Heart right ventricle (tissue), 16 donors: Measurements from ENCODE around the gene SSTR4. TPM values are rescaled to one million over a fixed set of nuclear protein-coding genes. Genes with fewer than 3 reads are reported as not detected.

Experiments used
- ATAC-seq, 8 donors: fragments of 200-7000 bp; cut with Tn5 transposase; one replicate each; pipeline ENCODE4 v1.9.1; 2020; ENCODE audit warnings: mild to moderate bottlenecking in 8 of 8, moderate library complexity in 8 of 8, moderate number of reproducible peaks in 1 of 8
- DNase-seq, 2 donors: peaks; one replicate each; pipeline ENCODE4 v3.0.0-alpha.2; 2020
- H3K27ac ChIP-seq, 10 donors: fragments of 200-600 bp; sonication (generic) in 2 of 10; one replicate each; pipeline versions ENCODE4 v1.5.0 to v1.8.0; 2020 to 2022; ENCODE audit warnings: mild to moderate bottlenecking in 3 of 10
- H3K27me3 ChIP-seq, 7 donors: fragments of 200-600 bp; one replicate each; pipeline ENCODE4 v1.8.0; 2021 to 2022; ENCODE audit warnings: mild to moderate bottlenecking in 2 of 7
- H3K36me3 ChIP-seq, 9 donors: fragments of 200-600 bp; sonication (generic) in 1 of 9; one replicate each; pipeline versions ENCODE4 v1.5.0 to v1.8.0; 2020 to 2022; ENCODE audit warnings: mild to moderate bottlenecking in 2 of 9
- H3K4me1 ChIP-seq, 9 donors: fragments of 200-600 bp; sonication (generic) in 1 of 9; one replicate each; pipeline versions ENCODE4 v1.5.0 to v1.8.0; 2020 to 2022; ENCODE audit warnings: mild to moderate bottlenecking in 4 of 9
- H3K4me3 ChIP-seq, 10 donors: fragments of 200-600 bp; sonication (generic) in 2 of 10; one replicate each; pipeline versions ENCODE4 v1.5.0 to v1.8.0; 2020 to 2022; ENCODE audit warnings: mild to moderate bottlenecking in 7 of 10, moderate library complexity in 2 of 10
- H3K9me3 ChIP-seq, 11 donors: fragments of 200-600 bp in 10 of 11; sonication (generic) in 2 of 11; one replicate each; pipeline versions ENCODE4 v1.5.0 to v1.8.0; 2013 to 2022; ENCODE audit warnings: mild to moderate bottlenecking in 2 of 11, control low read depth in 1 of 11, moderate library complexity in 1 of 11
- WGBS, 2 donors: extraction: QIAGEN DNeasy Blood & Tissue Kit; methylation state at CpG; one replicate each; pipeline ENCODE4 v1.1.7; 2013; ENCODE audit warnings: inconsistent platforms in 1 of 2; 5-methylcytosine and 5-hydroxymethylcytosine counted together
- intact Hi-C, 10 donors: fragments of 100-400 bp; cut with DNase I; formaldehyde crosslinking; loops; one replicate each; pipeline versions ENCODE4 v1.11.1 to v1.14.2; 2022
- polyA plus RNA-seq, 2 donors: library from polyadenylated mRNA; stranded (reverse); fragments of 200-250 nt; gene quantifications; one replicate each; pipeline ENCODE4 v1.2.3, GENCODE V29; 2013
- total RNA-seq, 10 donors: library from RNA; stranded (reverse); fragmentation: NEBNext Ultra II Directional in 3 of 10; extraction: Animal tissue kit (Norgen Biotek cat#: 25700) in 3 of 10; gene quantifications; one replicate each; pipeline versions ENCODE4 v1.2.1 to v1.2.4, GENCODE V29; 2021 to 2023
- TF ChIP-seq, protein P1 (sequence below), 9 donors: fragments of 200-600 bp; sonication (generic) in 2 of 9; IDR thresholded peaks; one replicate each; pipeline versions ENCODE4 v1.5.0 to v1.8.0; 2021 to 2022; ENCODE audit warnings: antibody characterized with exemption in 9 of 9, mild to moderate bottlenecking in 5 of 9, moderate library complexity in 1 of 9
- donor health status: Arrhythmogenic right ventricular cardiomyopathy.
- donor health status: ischemic (EF 13 %, LVEDD 7.1; RV severe dilation, severe dysfunction).
- donor health status: healthy with polysubstance abuse.
- donor health status: DM: no; HTN: yes; CAD: no.
- donor health status: DM: no; HTN: no; CAD: no.
- donor health status: ischemic (EF 25% LVEDD 6.9; RV normal size, moderate dysfunction).
- donor health status: ischemic (EF 25% LVEDD 5.7; RV mildly dilated, moderate dysfunction).
- donor health status: healthy.
- donor health status: DM: yes; HTN: yes; CAD: no.
- donor health status: Ischemic cardiomyopathy.
- donor health status: ischemic (EF 35%, LVEDD 5.7; RV mildly dilated, moderate dysfunction).
- donor health status: nonischemic (EF 11% LVEDD 7.7; RV severe dilation, severe dysfunction).
- donor health status: DM: yes; HTN: yes; CAD: no.
- donor health status: PGD.
- donor health status: ischemic (EF 29% LVEDD 5.4; RV normal size, mild dysfunction).
- donor health status: nonischemic (EF 23%, LVEDD 6.1; RV moderate dilation, normal function).

The SSTR4 gene
- total and polyA plus RNA-seq, 12 donors, result not detected

DNA sequence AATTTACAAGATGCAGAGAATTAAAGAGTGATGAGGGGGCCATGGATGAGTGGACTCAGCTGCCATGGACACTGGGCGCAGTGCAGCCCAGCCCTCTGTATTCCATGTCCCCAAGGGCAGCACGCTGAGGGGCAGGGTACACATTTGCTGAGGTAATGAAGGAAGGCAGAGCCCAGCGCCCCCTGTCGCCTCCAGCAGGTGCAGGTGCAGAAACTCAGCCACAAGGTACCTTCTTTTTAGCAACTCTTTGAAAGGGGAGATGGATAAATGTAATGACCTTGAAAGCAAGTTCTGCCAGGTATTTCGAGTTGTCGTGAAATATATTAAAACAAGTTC, 43.9 kb downstream of the SSTR4 start:
- Histone ChIP-seq H3K4me3 (no peak overlapping the region), H3K27me3 (no peaks in the 10 kb centered on the region), H3K27ac (no peak overlapping the region), H3K9me3 (no peaks in the 10 kb centered on the region), H3K36me3 (peaks cover 0 to 39% (median 0%) of the 10 kb centered on the region in 9 donors), H3K4me1 (peaks cover 0 to 54% (median 31%) of the 10 kb centered on the region in 9 donors)
- ATAC-seq (no peak), DNase-seq (no peak)
- WGBS, 2 donors, result 74 to 78% methylated on average over 6 of the region's 6 CpGs
- intact Hi-C loops, result loop anchor here in 1 of 10 donors (10.0 kb wide), 1 partner anchor 46 kb away; no protein-coding TSS in a partner anchor
- TF ChIP-seq, protein P1, sequence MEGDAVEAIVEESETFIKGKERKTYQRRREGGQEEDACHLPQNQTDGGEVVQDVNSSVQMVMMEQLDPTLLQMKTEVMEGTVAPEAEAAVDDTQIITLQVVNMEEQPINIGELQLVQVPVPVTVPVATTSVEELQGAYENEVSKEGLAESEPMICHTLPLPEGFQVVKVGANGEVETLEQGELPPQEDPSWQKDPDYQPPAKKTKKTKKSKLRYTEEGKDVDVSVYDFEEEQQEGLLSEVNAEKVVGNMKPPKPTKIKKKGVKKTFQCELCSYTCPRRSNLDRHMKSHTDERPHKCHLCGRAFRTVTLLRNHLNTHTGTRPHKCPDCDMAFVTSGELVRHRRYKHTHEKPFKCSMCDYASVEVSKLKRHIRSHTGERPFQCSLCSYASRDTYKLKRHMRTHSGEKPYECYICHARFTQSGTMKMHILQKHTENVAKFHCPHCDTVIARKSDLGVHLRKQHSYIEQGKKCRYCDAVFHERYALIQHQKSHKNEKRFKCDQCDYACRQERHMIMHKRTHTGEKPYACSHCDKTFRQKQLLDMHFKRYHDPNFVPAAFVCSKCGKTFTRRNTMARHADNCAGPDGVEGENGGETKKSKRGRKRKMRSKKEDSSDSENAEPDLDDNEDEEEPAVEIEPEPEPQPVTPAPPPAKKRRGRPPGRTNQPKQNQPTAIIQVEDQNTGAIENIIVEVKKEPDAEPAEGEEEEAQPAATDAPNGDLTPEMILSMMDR (IDR thresholded peaks at IDR 0.05), result peak in 1 of 9 donors; percentile 31

DNA sequence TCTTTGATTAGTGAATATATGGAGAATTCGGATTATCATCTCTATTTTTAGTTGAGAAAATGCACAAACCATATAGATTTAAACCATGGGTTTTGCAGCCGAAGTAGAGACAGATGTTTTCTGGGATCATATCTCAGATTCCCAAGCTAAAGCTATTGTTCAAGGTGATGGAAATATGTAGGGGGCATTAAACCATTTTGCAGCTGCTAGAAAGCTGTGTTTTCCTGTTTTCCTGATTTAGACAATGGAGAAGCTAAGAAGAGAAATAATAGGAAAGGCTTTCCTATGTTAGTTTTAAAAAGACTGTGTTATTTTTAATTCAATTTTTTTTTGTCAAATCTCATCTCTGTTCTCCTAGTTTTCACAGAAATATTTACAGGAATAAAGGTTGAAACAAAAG, 44.8 kb downstream of the SSTR4 start:
- DNase-seq (no peak), ATAC-seq (no peak)
- Histone ChIP-seq H3K36me3 (peaks cover 0 to 39% (median 0%) of the 10 kb centered on the region in 9 donors), H3K27ac (peak overlapping the region in 3 of 10 donors; percentile 98 to 99 (median 99)), H3K4me1 (peaks cover 0 to 54% (median 37%) of the 10 kb centered on the region in 9 donors), H3K27me3 (no peaks in the 10 kb centered on the region), H3K9me3 (no peaks in the 10 kb centered on the region), H3K4me3 (peak overlapping the region in 2 of 10 donors; percentile 20 to 51)
- TF ChIP-seq, protein P1 (IDR thresholded peaks at IDR 0.05), result no peak
- 56 to 60% methylated on average over 2 of the region's 2 CpGs for WGBS, 2 donors
- intact Hi-C loops, result loop anchor here in 3 of 10 donors (5.0 to 10.0 kb wide), 4 partner anchors 45 to 97 kb away; no protein-coding TSS in a partner anchor

DNA sequence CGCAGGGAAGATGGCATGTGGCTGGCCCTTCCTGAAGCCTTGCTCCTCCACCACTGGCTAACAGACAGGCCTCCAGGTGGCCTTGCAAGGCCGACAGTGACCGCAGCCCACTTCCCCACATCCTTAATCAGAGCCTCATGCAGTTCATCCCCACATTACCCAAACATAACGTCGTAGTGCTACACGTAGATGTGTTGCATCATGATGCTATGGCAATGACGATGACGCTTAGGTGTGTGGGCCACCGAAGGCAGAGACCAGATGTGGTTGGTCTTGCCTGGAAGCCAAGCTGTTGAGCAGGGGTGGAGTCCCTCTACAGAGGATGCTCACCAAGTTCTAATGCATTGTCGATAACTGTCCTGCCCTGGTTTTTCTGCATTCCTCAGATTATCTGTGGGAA, 45.4 kb downstream of the SSTR4 start:
- 71 to 73% methylated on average over 10 of the region's 10 CpGs for WGBS, 2 donors
- Histone ChIP-seq H3K36me3 (peaks cover 0 to 39% (median 0%) of the 10 kb centered on the region in 9 donors), H3K9me3 (no peaks in the 10 kb centered on the region), H3K4me1 (peaks cover 0 to 60% (median 37%) of the 10 kb centered on the region in 9 donors), H3K4me3 (peak overlapping the region in 3 of 10 donors; percentile 20 to 59 (median 51)), H3K27ac (peak overlapping the region in 6 of 10 donors; percentile 20 to 99 (median 96)), H3K27me3 (no peaks in the 10 kb centered on the region)
- no peak for ATAC-seq
- no peak for DNase-seq
- TF ChIP-seq, protein P1 (IDR thresholded peaks at IDR 0.05), result no peak
- intact Hi-C loops, result loop anchor here in 2 of 10 donors (5.0 kb wide), 3 partner anchors 52 to 97 kb away; no protein-coding TSS in a partner anchor

DNA sequence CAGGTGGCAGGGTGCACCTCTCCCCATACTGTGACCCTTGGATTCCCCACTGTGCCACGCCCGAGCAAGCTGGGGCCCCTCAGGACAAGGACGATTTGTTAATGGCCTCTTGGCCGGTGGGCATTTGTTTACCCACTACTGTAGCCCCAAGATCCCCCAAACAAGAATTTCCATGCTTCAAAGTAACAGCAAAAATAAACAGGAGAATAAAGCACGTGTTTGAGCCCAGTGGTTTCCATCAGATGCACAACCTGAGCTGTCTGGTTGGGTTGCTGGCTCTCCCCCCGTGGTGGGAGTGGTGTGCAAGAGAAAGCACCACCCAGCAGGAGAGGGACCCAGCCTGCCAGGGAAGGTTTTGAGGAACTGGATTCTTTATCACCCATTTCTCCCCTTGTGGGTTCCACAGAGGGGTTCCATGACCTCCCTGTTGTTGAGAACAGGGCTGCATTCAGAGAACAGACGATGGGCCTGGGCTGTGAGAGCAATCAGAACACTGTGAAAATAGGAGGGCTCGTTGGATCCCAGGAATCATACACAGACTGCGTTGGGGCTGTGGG, 46.2 kb downstream of the SSTR4 start:
- ATAC-seq, result no peak
- TF ChIP-seq, protein P1 (IDR thresholded peaks at IDR 0.05), result no peak
- no peak for DNase-seq
- H3K27me3 ChIP-seq, result no peaks in the 10 kb centered on the region
- intact Hi-C loops, result loop anchor here in 2 of 10 donors (5.0 kb wide), 3 partner anchors 51 to 96 kb away; no protein-coding TSS in a partner anchor
- H3K9me3 ChIP-seq, result no peaks in the 10 kb centered on the region
- H3K36me3 ChIP-seq, result peaks cover 0 to 39% (median 0%) of the 10 kb centered on the region in 9 donors
- peak overlapping the region in 9 of 10 donors; percentile 11 to 99 (median 91) for H3K27ac ChIP-seq
- peaks cover 0 to 68% (median 40%) of the 10 kb centered on the region in 9 donors for H3K4me1 ChIP-seq
- whole genome bisulfite sequencing, 2 donors, result 81 to 85% methylated on average over 9 of the region's 9 CpGs
- H3K4me3 ChIP-seq, result peak overlapping the region in 8 of 10 donors; percentile 50 to 73 (median 60)
